T47D (cell line): ENCODE results near the gene IKZF3.

ENCODE experiments used
- DNase-seq, 2 experiments: peaks; one replicate each; pipeline versions ENCODE4 v3.0.0 to v3.0.0-alpha.2; 2011 to 2012; ENCODE audit warnings: low read depth in 1 of 2, low spot score in 1 of 2
- JUND ChIP-seq: IDR thresholded peaks from 2 replicates; pipeline ENCODE4 v1.6.1; 2012; ENCODE audit warnings: low read depth
- in situ Hi-C: cut with HindIII; loops from 2 replicates; pipeline ENCODE4 v1.10.0; 2016; ENCODE audit warnings: low sequenced_read_pairs, low pct_unique_long_range_greater_than_20kb

The IKZF3 gene

DNA sequence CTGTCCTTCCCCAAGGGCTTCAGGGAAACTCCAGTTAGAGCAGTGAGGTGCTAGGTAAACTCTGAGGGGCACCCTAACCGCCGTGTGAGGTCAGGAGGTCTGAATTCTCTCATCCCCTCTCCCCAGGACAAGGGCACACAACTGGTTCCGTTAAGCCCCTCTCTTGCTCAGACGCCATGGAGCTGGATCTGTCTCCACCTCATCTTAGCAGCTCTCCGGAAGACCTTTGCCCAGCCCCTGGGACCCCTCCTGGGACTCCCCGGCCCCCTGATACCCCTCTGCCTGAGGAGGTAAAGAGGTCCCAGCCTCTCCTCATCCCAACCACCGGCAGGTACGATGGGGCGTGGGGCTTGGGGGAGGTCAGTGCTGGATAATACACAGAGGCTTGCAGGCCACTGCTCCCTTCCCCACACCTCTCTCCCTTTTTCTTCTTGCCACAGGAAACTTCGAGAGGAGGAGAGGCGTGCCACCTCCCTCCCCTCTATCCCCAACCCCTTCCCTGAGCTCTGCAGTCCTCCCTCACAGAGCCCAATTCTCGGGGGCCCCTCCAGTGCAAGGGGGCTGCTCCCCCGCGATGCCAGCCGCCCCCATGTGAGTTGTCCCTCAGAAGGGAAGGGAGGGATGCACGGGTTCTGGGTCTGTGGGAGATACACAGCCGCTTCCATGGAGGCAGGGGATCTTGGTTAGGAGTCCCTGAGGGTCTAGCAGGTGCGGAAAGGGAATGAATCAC is 121.8 kb downstream of the IKZF3 start:
- TF ChIP-seq JUND: no peak
- in situ Hi-C loops: no loop called here
- DNase-seq: no peak

DNA sequence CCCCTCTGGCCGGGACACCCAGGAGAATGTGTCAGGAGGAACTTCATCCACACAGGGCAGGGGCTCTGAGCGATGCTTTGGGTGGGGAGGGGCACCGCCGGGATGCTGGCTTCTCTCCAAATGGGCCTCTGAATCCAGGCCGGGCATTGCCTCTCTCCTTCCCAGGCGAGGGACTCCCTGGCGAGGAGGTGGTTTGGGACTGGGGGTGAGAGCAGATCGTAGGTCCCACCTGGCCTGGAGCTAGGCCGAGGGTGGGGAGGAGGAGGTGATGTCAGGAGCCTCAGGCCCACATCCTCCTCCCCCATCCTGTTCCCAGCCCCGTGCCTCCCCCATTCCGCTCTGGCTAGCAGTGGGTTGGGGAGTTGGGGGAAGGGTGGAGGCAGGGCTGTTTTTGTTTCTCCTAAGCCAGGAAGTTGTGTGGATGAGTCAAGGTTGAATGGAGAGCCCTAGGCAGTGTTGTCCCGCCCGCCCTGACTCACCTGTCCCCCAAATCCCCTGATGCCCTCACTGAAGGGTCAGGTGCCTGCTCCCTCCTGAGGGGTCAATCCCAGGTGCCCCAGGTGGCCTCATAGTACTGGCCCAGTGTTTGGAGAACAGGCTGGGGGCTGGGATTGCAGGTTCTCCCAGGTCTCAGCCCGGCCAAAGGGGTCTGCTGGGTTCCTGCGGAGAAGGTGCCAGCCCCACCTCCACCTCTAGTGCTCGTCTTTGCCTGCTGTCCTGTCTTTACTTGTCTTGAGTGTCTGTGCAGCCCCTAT is 123.6 kb downstream of the IKZF3 start:
- in situ Hi-C loops: no loop called here
- DNase-seq: peak in 1 of 2 experiments; percentile 44
- TF ChIP-seq JUND: no peak

DNA sequence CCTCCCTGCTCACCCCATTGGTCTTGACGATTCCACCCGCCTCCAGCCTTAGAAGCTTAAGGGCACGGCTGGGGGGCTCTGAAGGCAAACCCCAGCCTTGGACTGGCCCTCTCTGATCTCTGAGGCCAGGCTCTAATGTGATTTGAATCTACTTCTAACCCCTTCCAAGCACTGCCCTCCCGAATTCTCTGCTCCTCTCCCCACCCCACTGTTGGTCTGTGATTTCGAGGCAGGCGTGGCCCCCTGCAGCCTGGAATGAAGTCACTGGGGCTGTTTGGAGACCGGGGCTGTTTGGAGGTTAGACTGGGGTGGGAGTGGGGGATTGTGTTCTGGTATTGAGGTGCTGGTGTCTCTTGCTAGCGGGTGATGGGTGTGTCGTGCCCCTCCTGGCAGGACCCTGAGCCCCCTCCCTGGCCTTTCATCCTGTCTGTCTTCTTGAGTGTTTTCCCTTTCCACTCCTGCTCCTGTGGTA is 124.2 kb downstream of the IKZF3 start:
- in situ Hi-C loops: no loop called here
- DNase-seq: peak in 1 of 2 experiments; percentile 51
- no peak for TF ChIP-seq JUND

DNA sequence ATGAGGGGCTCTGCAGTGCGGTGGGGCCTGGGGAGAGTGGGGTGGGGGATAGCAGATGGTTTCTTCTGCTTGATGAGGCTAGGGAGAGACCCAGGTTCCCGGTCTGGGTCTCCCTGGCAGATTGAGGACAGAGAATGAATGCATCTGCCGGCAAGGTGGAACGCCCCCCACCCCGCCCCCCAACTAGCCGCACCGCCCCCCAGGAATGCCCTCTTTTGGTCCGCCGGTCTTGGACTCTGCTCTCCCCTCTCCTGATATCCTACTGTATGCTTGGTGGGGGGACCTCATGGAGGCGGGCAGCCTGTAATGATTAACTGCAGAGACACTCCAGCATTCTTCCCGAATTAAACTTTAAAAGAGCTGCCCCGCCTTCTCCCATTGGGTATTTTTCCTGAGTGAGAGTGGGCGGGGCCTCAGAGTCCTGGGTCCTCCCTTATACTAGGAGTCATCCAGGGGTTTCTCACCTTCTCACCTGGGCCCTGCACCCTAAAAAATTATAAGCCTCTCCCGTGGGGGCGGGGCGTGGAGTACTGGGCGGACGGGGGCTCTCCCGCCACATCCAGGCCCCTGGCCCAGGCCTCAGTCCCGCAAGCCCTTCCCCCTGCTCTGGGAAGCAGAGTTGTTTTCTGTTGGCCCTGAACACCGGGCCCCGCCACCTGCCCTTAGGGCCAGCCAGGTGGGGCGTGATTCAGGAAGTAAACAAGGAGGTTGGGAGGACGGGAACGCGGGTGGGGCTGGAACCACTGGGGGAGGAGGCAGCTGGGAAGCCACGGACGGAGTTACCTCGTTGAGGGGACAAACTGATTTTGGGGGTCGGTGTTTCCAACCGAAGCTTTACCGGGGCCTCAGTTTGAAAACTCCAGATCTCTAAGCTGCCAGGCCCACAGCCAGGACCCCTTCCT is 124.9 kb downstream of the IKZF3 start:
- no peak for TF ChIP-seq JUND
- DNase-seq: peak; percentile 90 to 93
- in situ Hi-C loops: no loop called here

DNA sequence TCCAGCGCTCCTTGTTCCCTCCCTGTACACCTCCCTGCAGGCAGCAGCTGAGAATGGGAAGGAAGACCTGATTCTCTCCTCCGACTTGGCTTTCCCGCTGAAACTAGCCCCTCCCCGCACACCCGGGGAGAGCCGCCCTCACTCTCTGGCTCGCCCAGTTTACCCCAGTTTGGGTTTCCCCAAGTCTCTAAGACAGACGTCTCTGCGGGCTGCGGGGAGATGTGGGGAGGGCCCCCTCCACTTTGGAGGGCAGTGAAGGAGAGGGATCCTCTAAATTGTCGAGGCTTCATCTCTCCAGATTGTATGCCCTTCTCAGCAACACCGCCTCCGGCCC is 125.6 kb downstream of the IKZF3 start:
- in situ Hi-C loops: no loop called here
- DNase-seq: peak in 1 of 2 experiments; percentile 88
- no peak for TF ChIP-seq JUND

DNA sequence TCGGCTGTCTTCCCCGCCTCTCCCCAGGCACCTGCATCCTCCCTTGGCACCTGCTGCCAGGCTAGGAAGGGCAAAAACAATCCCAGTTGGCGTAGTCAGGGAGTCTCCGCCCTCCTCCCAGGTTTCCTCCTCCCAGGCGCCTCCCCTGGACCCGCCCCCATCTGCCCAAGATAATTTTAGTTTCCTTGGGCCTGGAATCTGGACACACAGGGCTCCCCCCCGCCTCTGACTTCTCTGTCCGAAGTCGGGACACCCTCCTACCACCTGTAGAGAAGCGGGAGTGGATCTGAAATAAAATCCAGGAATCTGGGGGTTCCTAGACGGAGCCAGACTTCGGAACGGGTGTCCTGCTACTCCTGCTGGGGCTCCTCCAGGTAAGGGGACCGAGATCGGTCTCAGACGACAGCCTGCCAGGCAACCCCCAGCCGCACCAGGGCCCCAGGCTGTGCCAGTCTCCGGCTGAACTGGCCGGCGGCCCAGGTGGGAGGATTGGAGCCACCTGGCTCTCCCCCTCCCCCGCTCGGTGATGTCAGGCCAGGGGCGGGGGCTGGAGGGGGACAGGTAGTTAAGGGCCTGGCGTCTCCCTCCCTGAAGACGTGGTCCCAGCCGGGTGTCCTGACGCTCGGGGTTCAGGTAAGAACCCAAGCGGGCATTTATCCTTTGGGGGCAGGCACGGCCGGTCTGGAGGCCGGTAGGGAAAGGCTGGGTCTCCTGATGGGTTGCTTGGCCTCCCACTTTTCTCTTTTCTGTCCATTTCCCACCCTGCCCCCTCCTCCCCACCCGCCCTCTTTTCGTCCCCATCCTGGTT is 126.1 kb downstream of the IKZF3 start, which contains the start of gene GRB7:
TSS of gene GRB7 (plus strand) at position 179 of the 808 bp plus-strand sequence. CDS start 4,364 bp downstream, outside the sequence.
- in situ Hi-C loops: no loop called here
- no peak for TF ChIP-seq JUND
- DNase-seq: peak; percentile 95 to 97

DNA sequence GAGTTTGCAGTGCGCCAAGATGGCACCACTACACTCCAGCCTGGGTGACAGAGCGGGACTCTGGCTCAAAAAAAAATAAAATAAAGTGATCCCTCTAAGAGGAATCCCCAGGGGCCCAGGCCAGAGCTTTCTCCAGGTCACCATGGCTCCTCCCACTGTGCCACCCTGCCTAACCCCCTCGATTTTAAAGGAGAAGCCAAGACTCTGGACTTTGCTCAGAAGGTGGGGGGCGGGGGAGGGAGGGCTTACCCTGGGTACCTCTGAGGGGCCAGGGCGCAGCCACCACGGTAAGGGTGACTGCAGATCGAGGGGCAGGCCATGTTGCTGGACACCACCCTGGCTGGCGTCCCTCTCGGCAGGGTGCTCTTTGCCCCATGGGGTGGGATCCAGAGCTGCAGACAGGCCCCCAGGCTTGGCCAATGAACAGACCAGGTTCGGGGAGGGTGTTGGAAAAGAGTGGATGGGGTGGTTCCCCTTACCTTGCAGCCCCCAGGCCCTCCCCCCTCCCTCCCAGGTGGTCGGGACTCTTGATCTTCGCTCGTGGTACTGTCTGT is 126.8 kb downstream of the IKZF3 start:
- DNase-seq: no peak
- TF ChIP-seq JUND: no peak
- in situ Hi-C loops: no loop called here

DNA sequence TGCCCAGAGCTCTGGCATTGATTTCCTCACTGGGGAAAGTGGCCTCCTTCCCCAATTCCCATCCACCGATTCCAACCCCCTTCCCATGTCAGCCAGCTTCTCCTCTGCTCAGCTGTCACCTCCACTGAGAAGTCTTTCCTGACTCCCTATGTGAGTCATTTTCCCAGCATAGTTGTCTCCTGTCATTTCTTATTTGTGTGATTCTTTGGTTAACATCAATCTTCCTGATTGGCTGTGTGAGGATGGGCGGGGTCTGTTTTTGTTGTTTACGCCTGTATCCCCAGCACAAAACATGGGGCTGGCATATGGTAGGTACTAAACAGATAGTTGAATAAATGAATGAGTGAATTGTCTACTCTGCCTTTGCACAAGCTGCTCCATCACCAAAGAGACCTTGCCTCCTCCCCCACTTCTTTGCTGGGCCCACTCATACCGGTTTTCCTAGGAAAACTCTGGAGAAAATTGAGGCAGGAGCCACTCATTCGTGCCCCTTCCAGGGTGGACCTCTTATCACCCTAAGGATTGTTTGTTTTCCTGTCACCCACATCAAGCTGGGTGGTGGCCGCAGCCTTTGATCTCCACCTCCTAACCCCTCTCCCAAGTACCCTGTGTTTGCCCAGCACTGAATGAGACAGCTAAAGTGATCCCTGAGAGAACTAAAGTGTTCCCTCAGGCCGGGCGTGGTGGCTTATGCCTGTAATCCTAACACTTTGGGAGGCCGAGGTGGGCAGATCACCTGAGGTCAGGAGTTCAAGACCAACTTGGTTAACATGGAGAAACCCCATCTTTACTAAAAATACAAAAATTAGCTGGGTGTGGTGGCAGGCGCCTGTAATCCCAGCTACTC is 127.6 kb downstream of the IKZF3 start:
- peak in 1 of 2 experiments; percentile 74 for DNase-seq
- in situ Hi-C loops: no loop called here
- no peak for TF ChIP-seq JUND

DNA sequence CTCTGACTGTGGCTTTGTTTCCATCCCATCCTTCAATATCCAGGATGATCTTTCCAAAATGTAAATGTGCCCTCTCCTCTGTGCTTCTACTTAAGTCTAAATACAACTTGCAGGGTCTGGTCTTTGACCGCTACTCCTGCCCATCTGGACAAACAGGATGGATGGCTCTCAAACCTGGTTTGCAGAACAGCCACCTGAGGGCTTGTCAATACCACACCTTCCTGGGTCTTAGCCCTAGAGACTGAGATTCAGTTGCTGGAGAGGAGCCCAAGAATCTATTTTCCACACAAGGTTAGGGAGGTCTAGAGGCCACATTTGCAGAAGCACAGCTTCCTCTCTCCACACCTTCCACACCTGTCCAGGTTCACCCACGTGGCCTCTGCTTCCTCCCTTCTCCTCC is 128.2 kb downstream of the IKZF3 start:
- DNase-seq: peak in 1 of 2 experiments; percentile 91
- TF ChIP-seq JUND: no peak
- in situ Hi-C loops: no loop called here

DNA sequence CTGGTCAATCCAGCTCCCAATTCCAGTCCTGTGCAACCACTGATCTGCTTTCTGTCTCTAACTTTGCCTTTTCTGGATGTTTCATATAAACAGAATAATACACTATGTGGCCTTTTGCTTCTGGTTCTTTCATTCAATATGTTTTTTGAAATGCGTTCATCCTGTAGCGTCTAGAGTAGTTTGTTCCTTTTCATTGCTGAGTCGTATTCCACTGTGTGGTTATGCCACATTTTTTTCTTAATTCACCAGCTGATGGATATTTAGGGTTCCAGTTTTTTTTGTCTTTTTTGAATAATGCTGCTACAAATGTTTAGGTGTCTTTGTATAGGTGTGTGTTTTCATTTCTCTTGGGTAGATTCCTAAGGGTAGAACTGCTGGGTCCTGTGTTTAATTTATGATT is 131.5 kb downstream of the IKZF3 start:
- in situ Hi-C loops: no loop called here
- DNase-seq: no peak
- TF ChIP-seq JUND: no peak
